ENCODE measurements around the gene CTNNA2.

The CTNNA2 gene

GRCh38 chr2:79619442-79619841 lies 106.6 kb downstream of the CTNNA2 start:
- DNase-seq, result no peak

GRCh38 chr2:79619976-79620375 lies 107.1 kb downstream of the CTNNA2 start:
- DNase-seq, result no peak

- no peak for DNase-seq
Measured at GRCh38 chr2:79620679-79621078, 107.8 kb downstream of the CTNNA2 start.

GRCh38 chr2:79621252-79621651 lies 108.4 kb downstream of the CTNNA2 start:
- DNase-seq, result no peak

- no peak for DNase-seq
Measured at GRCh38 chr2:79621755-79622154, 108.9 kb downstream of the CTNNA2 start.

- DNase-seq, result no peak
Measured at GRCh38 chr2:79622508-79622907, 109.7 kb downstream of the CTNNA2 start.

GRCh38 chr2:79627237-79627636 lies 114.4 kb downstream of the CTNNA2 start:
- no peak for DNase-seq

- DNase-seq, result no peak
Measured at GRCh38 chr2:79630060-79630459, 117.2 kb downstream of the CTNNA2 start.

- no peak for DNase-seq
Measured at GRCh38 chr2:79630972-79631557, 118.2 kb downstream of the CTNNA2 start.

- no peak for DNase-seq
Measured at GRCh38 chr2:79638410-79638809, 125.6 kb downstream of the CTNNA2 start.

- no peak for DNase-seq
Measured at GRCh38 chr2:79638954-79639353, 126.1 kb downstream of the CTNNA2 start.

GRCh38 chr2:79640001-79640400 lies 127.2 kb downstream of the CTNNA2 start:
- DNase-seq, result no peak

- DNase-seq, result no peak
Measured at GRCh38 chr2:79649531-79649930, 136.7 kb downstream of the CTNNA2 start.

GRCh38 chr2:79660557-79660956 lies 147.7 kb downstream of the CTNNA2 start:
- DNase-seq, result no peak

- no peak for DNase-seq
Measured at GRCh38 chr2:79665091-79665490, 152.2 kb downstream of the CTNNA2 start.

GRCh38 chr2:79666430-79666829 lies 153.6 kb downstream of the CTNNA2 start:
- no peak for DNase-seq

GRCh38 chr2:79669714-79670113 lies 156.9 kb downstream of the CTNNA2 start:
- DNase-seq, result no peak

GRCh38 chr2:79670198-79670597 lies 157.3 kb downstream of the CTNNA2 start:
- DNase-seq, result no peak

GRCh38 chr2:79686884-79687283 lies 174.0 kb downstream of the CTNNA2 start:
- DNase-seq, result no peak

- DNase-seq, result no peak
Measured at GRCh38 chr2:79695248-79695647, 182.4 kb downstream of the CTNNA2 start.

- no peak for DNase-seq
Measured at GRCh38 chr2:79697200-79697599, 184.3 kb downstream of the CTNNA2 start.

GRCh38 chr2:79700651-79701050 lies 187.8 kb downstream of the CTNNA2 start:
- DNase-seq, result no peak

- DNase-seq, result no peak
Measured at GRCh38 chr2:79702905-79703304, 190.1 kb downstream of the CTNNA2 start.

GRCh38 chr2:79711098-79711497 lies 198.2 kb downstream of the CTNNA2 start:
- DNase-seq, result no peak

GRCh38 chr2:79713131-79713785 lies 200.4 kb downstream of the CTNNA2 start:
- DNase-seq, result no peak
